Astrocyte of the spinal cord (primary cell): ENCODE data around the gene STARD9.
"Not testable (repeated sequence)": the region's sequence is repeated elsewhere in the genome, so short reads cannot be mapped to it uniquely, and the experiment has no call there.

Source experiments
- DNase-seq: peaks from one replicate; pipeline ENCODE4 v3.0.0; 2011; ENCODE audit warnings: low read depth, low spot score
- H3K4me3 ChIP-seq: 2 replicates; pipeline ENCODE4 v1.5.1; 2011; ENCODE audit warnings: low read depth, mild to moderate bottlenecking, low read length, moderate library complexity
- in situ Hi-C: cut with HindIII; loops from 2 replicates; pipeline ENCODE4 v1.10.0; 2017; ENCODE audit warnings: low sequenced_read_pairs
- TF ChIP-seq, protein P1 (sequence below): IDR thresholded peaks from 2 replicates; pipeline ENCODE4 v1.5.1; 2012; ENCODE audit warnings: low read depth, mild to moderate bottlenecking, low read length, inconsistent platforms

Gene STARD9

GRCh38 chr15:42741710-42742109 lies 166.3 kb downstream of the STARD9 start:
- DNase-seq = no peak
- H3K4me3 ChIP-seq = no peak overlapping the region
- in situ Hi-C loops = no loop called here
- TF ChIP-seq, protein P1, sequence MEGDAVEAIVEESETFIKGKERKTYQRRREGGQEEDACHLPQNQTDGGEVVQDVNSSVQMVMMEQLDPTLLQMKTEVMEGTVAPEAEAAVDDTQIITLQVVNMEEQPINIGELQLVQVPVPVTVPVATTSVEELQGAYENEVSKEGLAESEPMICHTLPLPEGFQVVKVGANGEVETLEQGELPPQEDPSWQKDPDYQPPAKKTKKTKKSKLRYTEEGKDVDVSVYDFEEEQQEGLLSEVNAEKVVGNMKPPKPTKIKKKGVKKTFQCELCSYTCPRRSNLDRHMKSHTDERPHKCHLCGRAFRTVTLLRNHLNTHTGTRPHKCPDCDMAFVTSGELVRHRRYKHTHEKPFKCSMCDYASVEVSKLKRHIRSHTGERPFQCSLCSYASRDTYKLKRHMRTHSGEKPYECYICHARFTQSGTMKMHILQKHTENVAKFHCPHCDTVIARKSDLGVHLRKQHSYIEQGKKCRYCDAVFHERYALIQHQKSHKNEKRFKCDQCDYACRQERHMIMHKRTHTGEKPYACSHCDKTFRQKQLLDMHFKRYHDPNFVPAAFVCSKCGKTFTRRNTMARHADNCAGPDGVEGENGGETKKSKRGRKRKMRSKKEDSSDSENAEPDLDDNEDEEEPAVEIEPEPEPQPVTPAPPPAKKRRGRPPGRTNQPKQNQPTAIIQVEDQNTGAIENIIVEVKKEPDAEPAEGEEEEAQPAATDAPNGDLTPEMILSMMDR = no peak

DNA sequence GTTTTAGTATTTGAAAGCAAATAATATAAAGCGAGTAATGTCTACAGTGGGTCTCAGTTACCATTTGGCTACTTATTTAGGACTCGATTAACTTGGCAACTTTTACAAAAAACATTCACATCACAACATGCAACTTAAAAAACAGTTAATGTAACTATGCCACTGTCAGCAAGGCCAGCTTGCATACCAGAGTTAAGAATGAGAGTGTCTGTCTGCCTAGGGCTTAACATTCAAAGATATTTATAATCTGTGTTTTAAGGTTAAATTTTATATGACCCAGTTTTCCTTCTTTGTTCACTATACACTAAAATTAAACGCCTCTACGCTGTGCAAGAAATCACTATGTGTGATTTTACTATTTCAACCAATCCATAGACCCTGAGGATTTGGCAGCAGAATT lies 166.7 kb downstream of the STARD9 start:
- TF ChIP-seq, protein P1 = no peak
- in situ Hi-C loops = no loop called here
- no peak for DNase-seq
- no peak overlapping the region for H3K4me3 ChIP-seq

DNA sequence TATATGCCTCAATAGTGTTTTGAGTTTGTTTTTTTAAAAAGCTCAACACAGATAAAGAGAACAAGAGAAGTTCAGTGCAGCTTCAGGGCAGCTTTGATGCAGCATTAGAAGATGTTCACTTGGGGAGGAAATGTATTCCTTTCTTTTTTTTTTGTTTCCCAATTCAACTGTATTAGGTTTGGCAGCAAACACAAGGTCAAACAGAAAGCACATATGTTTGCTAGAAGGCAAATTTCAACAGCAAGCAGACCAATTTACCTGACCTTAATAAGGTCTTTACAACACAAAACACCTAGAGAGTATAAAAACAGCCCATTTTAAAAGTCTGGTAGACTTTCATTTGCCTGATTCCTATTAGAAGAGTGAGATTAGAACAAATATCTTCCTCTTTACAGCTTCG lies 168.8 kb downstream of the STARD9 start:
- DNase-seq = no peak
- TF ChIP-seq, protein P1 = no peak
- in situ Hi-C loops = no loop called here
- no peak overlapping the region for H3K4me3 ChIP-seq

DNA sequence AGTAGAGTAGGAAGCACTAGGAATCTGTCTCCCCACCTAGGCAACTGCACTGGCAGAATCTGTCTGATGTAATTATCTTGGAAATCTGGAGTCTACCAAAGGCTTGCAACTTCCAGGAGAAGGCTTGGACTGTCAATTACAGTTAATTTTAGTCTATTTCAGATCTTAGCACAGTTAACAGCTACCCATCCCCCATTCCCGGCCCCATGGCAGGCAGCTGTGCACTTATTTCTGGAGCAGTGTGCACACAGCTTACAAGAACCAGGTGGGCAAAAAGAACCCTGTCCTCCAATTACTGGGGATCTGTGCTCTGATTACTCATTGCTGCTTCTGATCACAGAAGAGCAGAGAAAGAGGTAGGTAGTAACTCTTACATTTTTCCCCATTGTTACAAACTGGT lies 173.9 kb downstream of the STARD9 start:
- TF ChIP-seq, protein P1 = no peak

GRCh38 chr15:42750306-42750705 lies 174.9 kb downstream of the STARD9 start:
- H3K4me3 ChIP-seq = no peak overlapping the region
- TF ChIP-seq, protein P1 = no peak
- no peak for DNase-seq
- in situ Hi-C loops = no loop called here

More for the DNA sequence above, 173.9 kb downstream of the STARD9 start:
- in situ Hi-C loops = no loop called here
- no peak for DNase-seq
- no peak overlapping the region for H3K4me3 ChIP-seq

DNA sequence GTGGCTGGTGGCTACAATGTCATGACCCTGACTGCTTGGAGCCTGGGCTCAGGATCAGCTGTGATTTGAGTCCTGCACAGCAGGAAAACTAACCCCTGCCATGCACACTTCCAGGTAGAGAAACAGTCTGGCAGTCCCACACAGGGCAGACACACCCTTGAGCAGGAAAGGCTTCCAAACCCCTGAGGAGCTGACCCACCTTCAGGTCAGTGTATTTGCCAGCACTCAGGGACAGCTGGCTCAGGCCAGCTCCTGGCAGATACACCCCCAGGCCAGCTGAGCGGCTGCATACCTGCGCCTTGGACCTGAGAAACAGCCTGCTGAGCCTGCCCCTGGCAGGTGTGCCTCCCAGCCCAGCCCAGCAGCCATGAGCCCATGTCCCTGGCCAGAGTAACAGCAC lies 183.7 kb downstream of the STARD9 start:
- TF ChIP-seq, protein P1 = no peak
- no peak overlapping the region for H3K4me3 ChIP-seq
- DNase-seq = no peak
- in situ Hi-C loops = no loop called here

GRCh38 chr15:42760759-42761158 lies 185.4 kb downstream of the STARD9 start:
- H3K4me3 ChIP-seq = no peak overlapping the region
- TF ChIP-seq, protein P1 = no peak
- in situ Hi-C loops = no loop called here
- DNase-seq = no peak

GRCh38 chr15:42761813-42762212 lies 186.4 kb downstream of the STARD9 start:
- in situ Hi-C loops, DNase-seq, H3K4me3 ChIP-seq: not testable (repeated sequence)

DNA sequence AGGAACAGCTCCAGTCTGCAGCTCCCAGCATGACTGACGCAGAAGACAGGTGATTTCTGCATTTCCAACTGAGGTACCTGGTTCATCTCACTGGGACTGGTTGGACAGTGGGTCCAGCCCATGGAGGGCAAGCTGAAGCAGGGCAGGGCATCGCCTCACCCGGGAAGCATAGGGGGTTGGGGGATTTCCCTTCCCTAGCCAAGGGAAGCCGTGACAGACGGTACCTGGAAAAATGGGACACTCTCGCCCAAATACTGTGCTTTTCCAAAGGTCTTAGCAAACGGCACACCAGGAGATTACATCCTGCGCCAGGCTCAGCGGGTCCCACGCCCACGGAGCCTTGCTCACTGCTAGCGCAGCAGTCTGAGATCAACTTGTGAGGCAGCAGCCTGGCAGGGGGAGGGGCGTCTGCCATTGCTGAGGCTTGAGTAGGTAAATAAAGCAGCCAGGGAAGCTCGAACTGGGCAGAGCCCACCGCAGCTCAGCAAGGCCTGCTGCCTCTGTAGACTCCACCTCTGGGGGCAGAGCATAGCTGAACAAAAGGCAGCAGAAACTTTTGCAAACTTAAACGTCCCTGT lies 188.8 kb downstream of the STARD9 start:
- in situ Hi-C loops, H3K4me3 ChIP-seq, DNase-seq: not testable (repeated sequence)

DNA sequence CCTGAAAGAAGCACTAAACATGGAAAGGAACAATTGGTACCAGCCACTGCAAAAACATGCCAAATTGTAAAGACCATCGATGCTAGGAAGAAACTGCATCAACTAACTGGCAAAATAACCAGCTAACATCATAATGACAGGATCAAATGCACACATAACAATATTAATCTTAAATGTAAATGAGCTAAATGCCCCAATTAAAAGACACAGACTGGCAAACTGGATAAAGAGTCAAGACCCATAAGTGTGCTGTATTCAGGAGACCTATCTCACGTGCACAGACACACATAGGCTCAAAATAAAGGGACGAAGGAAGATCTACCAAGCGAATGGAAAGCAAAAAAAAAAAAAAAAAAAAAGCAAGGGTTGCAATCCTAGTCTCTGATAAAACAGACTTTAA lies 190.7 kb downstream of the STARD9 start:
- DNase-seq, H3K4me3 ChIP-seq, in situ Hi-C loops: not testable (repeated sequence)
